NCI-H1417 treated with DMSO at 0.1 percent for 48 hours (cell line): ENCODE results near the gene GRB10.
"Not testable (repeated sequence)": the region's sequence is repeated elsewhere in the genome, so short reads cannot be mapped to it uniquely, and the experiment has no call there.

Experiments
- DNase-seq: peaks from one replicate; lab custom pipeline; 2025; lab: John Stamatoyannopoulos, UW

Gene GRB10

DNA sequence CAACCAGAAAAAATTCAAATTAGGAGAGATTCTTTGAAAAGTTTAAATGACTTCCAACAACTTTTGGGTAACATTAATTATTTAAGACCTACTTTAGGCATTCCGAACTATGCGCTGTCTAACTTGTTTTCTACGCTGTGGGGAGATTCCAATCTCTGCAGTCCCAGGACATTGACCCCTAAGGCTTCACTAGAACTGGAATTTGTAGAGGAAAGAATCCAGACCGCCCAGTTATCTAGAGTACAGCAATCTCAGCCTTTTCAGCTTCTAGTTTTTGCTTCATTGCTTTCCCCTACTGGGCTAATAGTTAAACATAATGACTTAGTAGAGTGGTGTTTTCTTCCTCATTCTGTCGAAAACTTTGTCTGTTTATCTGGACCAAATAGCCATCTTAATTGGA, 202.6 kb downstream of the GRB10 start:
- no peak for DNase-seq

DNA sequence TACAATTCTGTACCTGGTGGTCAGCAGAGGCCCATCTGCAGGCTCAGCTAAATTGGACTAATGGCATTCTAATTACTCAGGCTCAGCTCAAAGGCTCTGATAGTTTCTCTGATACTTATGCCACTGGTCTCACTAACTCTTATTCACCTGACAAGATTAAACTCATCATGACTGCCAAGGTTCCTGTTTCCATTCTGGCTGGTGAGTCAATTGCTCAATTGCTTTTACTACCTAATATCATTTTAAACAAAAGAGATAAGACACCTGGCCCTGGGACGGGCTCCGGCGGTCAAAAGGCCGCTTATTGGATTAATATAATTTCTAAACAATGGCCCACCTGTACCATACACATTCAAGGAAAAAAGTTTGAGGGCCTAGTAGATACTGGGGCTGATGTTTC, 204.6 kb downstream of the GRB10 start:
- DNase-seq: not testable (repeated sequence)

GRCh38 chr7:50577569-50577968, 205.1 kb downstream of the GRB10 start:
- no peak for DNase-seq

- DNase-seq: not testable (repeated sequence)
These were observed 206.3 kb downstream of the GRB10 start for GRCh38 chr7:50576388-50576787.

- DNase-seq: no peak
These were observed 214.9 kb downstream of the GRB10 start for GRCh38 chr7:50567715-50568261.

GRCh38 chr7:50565977-50566376, 216.7 kb downstream of the GRB10 start:
- DNase-seq: no peak

DNA sequence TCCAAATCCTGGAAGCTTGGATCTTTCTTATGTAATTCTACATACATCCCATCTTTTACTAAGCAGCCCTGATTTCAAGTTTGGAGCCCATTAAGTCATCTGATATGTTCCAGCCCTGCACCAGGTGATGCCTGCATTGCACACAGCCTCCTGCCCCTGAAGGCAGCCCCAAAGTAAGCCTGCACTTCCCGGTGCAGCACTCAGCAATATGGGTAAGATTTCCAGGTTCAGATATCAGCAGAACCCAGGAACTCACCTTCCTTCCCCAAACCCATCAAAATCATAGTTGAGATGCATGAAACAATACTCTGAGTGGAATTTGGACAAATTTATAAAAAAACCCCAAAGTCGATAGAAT, 217.2 kb downstream of the GRB10 start:
- DNase-seq: no peak

DNA sequence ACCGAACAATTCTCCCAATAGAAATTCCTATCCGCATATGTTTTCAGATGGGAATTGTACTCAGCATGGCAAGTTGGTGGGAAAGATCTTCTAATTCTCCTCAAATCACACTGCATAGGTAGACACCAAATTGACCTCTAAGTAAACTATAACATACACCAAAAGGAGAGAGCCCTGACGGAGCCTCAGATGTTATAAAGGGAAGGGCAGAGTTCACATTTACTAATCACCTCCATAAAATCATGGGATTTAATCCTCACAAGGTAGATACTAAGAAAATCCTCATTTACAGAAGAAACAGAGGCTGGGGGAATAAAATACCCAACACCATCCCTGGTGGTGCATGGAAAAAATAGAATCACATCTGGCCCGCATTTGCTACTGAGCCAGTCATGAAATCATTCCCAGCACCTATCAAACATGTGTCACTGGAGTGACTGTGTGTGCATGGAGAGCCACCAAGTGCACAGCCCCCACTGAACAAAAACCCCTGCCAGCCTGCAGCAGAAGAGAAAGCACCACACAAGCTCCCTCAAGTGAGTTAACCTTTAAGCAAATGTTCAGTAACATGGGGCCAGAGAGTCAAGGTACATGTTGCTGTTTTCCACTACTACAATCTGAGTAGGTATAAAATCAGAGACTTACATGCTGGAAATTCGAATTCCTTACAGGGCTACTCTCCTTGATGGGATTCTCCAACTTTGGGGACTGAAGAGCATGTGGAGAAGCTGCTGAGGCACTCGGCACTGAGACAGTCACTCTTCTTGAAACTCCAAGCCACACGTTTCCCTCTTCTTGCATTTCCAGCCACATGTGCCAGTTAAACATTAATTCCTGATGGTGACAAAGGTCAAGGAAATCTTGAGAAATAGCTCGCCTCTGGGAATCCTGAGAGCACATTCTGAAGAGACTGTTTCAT, 217.8 kb downstream of the GRB10 start, which contains the start of gene DDC:
TSS of gene DDC (minus strand) at position 766 of the 919 bp plus-strand sequence. CDS start 21,320 bp downstream, outside the sequence.
- DNase-seq: no peak

GRCh38 chr7:50564171-50564570, 218.5 kb downstream of the GRB10 start:
- no peak for DNase-seq

DNA sequence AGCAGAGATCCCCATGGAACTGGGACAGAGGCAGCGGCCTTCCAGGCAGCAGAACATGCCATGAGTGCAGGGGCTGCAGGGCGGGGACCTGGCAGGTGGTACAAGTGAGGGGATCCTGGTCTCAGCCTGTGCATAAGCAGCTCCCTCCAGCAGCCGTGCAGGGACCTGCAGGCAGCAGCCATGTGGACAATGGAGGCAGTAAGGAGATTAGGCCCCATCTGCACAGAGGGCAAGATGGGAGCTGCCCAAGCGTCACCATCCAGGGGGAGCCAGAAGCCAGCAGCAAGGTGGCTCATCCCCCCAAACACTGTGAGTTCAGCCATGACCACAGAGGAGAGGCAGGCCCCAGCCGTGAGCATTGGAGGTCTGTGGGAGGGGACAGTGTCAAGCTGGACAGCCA, 220.6 kb downstream of the GRB10 start:
- DNase-seq: no peak

DNA sequence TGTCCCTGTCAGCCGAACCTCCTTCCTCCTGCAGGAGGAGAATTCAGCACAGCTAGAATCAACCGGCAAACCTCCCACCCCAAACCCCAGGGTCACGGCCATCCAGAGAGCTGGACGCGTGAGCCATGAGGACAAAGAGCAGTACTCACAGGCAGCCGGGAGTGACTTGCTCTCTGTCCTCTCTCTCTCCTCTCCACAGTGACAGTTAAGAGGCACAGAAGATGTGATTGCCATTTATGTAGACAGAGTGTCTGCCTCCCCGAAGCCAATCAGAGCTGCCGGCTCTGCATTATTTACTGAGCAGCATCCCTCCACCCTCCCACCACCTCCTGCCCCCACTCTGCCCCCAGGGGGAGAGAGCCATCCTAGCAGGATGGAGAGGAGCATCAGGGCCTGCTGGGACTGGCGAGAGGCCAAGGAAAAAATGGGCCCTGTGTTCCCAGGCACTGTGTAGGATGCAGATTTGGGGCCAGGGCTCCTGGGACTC, 221.8 kb downstream of the GRB10 start:
- DNase-seq: peak; percentile 81

DNA sequence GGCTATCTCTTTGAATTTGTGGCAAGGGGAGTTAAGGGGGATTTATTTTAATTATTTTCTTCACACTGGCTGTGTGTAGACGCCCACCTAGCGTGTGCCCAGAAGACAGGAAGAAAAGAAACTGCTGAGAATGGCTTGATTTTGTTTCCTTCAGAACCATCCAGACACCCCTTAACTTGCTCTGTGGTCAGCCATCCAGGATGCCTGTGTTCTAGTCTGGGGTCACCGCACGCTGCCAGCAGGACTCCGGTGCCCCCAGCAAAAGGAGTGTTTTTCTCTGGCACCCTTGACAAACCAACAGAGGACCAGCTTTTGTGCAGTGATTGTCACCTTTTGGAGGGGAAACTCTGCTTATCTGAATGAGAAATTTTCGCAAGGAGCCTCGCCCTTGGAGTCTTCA, 222.8 kb downstream of the GRB10 start:
- DNase-seq: no peak

DNA sequence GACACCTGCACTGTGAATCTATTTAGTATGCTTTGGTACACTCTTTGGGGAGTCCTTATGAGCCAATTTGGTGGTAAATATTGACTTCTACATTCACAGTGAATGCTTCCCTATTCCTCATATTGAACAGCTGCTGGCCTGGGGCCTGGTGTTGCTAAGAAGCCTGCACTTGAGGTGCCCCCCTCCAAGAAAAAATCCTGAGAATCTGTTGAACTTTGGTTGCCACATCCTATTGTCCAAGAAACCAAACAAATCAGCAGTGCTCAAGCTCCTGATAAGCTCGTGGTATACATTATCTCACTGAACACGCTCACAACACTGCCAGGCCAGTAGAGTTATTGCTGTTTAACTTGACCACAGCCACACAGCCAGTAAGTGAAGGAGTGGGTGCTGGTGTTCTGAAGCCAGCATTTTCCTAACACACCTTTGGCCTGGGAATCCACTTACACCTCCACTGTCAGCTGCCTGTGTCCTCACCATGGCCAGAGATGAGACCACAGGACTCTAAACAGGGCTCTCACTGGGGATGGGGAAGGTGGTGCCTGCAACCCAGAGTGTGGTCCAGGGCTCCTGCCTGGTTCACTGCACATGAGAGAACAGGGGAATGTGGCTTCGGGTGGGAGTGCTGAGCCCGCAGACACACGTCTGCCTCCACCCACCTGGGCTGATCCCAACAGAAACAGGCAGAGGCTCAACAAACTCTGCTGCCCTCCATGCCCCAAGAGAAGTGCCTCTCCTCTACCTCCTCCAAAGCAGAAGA, 224.2 kb downstream of the GRB10 start:
- peak; percentile 96 for DNase-seq

GRCh38 chr7:50557099-50557498, 225.6 kb downstream of the GRB10 start:
- no peak for DNase-seq

GRCh38 chr7:50556247-50556991, 226.3 kb downstream of the GRB10 start:
- no peak for DNase-seq

DNA sequence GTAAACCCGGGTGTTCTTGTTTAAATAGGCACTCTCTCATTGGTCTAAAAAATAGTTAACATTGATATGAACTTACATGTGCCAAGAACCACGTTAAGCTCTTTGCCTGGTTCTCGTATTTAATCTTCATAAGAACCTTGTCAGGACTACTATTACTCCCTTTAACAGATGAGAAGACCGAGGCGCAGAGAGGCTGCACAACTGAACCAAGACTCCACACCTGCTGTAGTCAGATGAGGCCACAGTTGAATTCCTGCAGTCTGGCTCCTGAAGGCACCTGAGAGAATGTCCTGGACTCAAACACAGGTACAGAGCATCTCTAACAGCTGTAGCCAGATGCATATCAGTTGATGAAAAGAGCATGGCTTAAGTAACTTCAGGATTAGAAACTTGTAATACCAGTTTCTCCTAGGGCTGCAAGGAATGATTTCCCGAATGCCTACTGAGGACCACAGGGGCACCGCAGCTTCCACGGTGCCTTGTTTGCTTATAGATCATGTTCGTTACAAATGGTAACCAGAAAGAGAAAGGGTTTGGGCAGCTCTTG, 227.0 kb downstream of the GRB10 start:
- no peak for DNase-seq

DNA sequence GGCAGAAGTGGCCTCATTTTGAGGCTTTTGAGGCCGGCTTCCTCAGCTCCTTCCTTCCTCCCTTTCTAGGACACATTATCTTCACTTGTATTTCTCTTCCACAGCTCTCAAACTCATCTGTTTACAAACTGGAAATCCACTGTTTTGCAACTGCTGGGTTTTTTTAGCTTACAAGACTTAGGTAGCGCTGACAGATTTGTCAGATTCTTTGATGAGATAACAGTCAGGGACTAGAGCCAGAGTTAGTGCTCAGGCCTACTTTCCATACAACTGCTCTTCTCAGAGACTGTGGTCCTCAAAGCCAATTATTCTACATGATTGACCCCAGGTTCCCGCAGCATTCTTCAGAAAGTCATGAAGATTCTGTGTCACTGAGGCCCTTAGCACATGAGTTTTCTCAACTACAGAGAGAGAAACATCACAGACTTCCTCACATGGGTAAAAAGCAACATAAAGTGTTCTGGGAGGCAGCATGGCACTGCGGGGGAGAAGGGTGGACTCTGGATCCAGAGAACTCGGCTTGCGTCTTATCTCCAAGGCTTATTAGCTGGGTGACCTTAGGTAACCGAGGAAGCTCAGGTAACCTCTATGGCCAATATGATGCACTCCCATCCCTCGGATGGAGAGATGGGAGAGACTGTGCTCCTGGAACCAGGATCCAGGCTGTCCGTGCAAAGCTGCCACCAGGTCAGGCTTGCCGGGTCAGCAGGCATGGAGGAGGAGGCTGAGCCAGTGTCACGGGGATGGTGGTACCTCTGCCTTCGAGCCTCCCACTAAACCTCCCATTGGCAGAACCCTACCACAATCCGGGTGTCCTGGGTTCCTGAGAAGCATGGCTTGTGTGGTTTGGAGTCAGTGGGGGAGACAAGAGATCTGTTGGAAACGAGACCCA, 228.0 kb downstream of the GRB10 start:
- DNase-seq: no peak

GRCh38 chr7:50553973-50554372, 228.7 kb downstream of the GRB10 start:
- DNase-seq: no peak

DNA sequence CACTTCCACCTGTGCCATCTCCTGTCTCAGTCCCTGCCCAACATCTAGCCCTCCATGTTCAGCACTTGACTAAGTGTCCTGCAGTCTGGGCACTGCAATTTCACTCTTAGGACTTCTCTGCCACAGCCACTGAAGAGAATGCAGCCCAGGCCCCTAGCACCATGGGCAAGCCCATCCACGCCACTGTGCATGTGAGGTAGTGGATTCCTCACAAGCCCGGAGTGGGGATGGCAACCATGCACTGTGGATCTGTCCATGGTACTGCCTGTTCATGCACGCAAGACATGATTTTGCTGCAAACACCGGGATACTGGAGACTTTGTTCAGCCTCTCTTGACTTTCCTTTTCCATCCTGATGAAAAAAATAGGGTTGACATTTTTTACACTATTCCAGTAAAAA, 229.8 kb downstream of the GRB10 start:
- no peak for DNase-seq

DNA sequence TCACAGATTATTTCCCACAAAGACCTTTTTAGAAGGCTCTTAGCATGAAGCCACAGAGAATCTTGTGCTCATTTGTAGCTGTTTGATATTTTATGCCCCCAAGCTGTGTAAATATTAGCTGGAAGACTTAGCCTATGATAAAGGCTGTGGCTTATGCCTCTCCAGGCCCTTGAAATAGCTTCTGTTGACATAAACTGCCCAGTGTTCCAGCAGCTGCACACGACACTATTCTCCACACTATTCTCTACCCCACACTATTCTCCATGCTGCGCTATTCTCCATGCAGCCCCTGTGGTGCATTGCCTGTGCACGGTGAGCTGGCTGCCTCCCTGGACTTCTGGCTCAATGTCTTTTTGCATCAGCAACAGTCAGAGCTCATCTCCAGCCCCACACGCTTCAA, 230.6 kb downstream of the GRB10 start:
- DNase-seq: peak; percentile 99

DNA sequence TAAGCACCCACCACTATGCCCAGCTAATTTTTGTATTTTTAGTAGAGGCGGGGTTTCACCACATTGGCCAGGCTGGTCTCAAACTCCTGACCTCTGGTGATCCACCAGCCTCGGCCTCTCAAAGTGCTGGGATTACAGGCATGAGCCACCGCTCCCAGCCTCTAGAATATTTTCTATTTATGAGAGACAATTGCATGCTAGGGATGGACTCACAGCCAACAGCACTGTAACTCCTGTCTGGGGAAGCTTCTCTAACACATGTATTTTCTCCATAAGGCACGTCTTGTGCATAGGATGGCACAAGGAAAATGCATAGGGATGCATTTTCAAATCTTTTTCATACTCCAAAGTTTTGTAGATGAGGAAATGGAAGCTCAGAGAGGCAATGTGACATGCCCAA, 237.1 kb downstream of the GRB10 start:
- not testable (repeated sequence) for DNase-seq
